IPS-15b (cell line): ENCODE results near the gene PHACTR2.
"Not testable (repeated sequence)": the region's sequence is repeated elsewhere in the genome, so short reads cannot be mapped to it uniquely, and the experiment has no call there.

ENCODE experiments used
- H3K27me3 ChIP-seq: one replicate; pipeline ENCODE4 v1.6.1; 2013; ENCODE audit warnings: low read length; ENCODE audit not compliant: control insufficient read depth, insufficient read depth
- H3K36me3 ChIP-seq: one replicate; pipeline ENCODE4 v1.6.1; 2013; ENCODE audit warnings: low read length; ENCODE audit not compliant: control insufficient read depth, insufficient read depth
- H3K4me1 ChIP-seq: one replicate; pipeline ENCODE4 v1.6.1; 2013; ENCODE audit warnings: mild to moderate bottlenecking, low read length; ENCODE audit not compliant: control insufficient read depth, insufficient read depth
- H3K4me3 ChIP-seq: one replicate; pipeline ENCODE4 v1.5.1; 2013; ENCODE audit warnings: low read depth, low read length
- H3K9ac ChIP-seq: one replicate; pipeline ENCODE4 v1.6.1; 2013; ENCODE audit warnings: low read depth, mild to moderate bottlenecking, low read length
- H3K9me3 ChIP-seq: one replicate; pipeline ENCODE4 v1.6.1; 2013; ENCODE audit warnings: mild to moderate bottlenecking, low read length; ENCODE audit not compliant: control insufficient read depth, insufficient read depth

The PHACTR2 gene

DNA sequence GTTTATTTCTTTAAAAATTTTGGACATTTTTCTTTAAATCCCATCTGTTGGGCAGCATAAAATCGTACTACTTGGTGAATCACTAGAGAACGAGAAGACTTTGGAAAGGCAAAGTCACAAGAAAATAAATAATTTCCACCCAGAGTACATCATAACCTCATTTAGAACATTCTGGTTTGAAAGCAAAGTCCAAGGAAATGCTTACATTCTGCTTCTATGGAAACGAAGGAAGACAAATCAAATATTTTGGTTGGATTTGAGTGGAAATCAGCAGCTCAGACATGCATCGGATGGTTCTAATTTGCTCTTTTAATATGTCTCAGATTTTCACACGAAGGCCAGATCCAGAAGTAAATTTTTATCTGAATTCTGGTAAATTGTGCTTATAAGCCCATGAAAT, 104.7 kb downstream of the PHACTR2 start:
- no peaks in the 10 kb centered on the region for H3K9me3 ChIP-seq
- H3K4me1 ChIP-seq, result no peaks in the 10 kb centered on the region
- H3K27me3 ChIP-seq, result no peaks in the 10 kb centered on the region
- H3K9ac ChIP-seq, result no peak overlapping the region
- no peak overlapping the region for H3K4me3 ChIP-seq
- peaks cover 7% of the 10 kb centered on the region for H3K36me3 ChIP-seq

DNA sequence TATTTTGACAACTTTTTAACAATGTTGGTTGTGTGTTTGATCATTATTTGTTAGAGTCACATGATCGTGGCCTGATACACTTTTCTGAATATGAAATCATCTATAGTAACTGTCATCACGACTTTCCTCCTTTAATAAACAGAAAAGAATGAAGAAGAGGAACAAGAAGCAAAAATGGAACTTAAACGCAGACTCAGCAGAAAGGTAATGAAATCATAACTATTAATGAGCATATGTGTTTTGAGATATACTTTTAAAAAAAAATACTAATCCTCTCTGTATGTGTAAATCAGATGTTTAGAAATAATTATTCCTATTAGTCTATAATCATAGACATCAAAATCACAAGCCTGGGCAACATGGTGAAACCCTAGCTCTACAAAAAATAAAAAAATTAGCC, 105.3 kb downstream of the PHACTR2 start:
- Histone ChIP-seq H3K36me3 (peaks cover 7% of the 10 kb centered on the region), H3K9me3 (no peaks in the 10 kb centered on the region), H3K4me3 (no peak overlapping the region), H3K9ac (no peak overlapping the region), H3K27me3 (no peaks in the 10 kb centered on the region), H3K4me1 (no peaks in the 10 kb centered on the region)

- Histone ChIP-seq H3K4me3 (no peak overlapping the region), H3K4me1 (no peaks in the 10 kb centered on the region), H3K27me3 (no peaks in the 10 kb centered on the region), H3K9me3 (no peaks in the 10 kb centered on the region), H3K36me3 (peaks cover 7% of the 10 kb centered on the region), H3K9ac (no peak overlapping the region)
Measured at GRCh38 chr6:143784316-143784715, 106.6 kb downstream of the PHACTR2 start.

DNA sequence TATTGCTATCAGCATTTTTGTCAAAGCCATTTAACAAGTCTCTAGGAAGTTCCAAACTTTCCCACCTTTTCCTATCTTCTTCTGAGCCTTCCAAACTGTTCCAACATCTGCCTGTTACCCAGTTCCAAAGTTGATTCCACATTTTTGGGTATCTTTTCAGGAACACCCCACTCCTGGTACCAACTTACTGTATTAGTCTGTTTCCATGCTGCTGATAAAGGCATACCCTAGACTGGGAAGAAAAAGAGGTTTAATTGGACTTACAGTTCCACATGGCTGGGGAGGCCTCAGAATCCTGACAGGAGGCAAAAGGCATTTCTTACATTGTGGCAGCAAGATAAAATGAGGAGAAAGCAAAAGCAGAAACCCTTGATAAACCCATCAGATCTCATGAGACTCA, 108.6 kb downstream of the PHACTR2 start:
- not testable (repeated sequence) for H3K36me3 ChIP-seq, H3K27me3 ChIP-seq, H3K9ac ChIP-seq, H3K4me3 ChIP-seq, H3K9me3 ChIP-seq, H3K4me1 ChIP-seq

DNA sequence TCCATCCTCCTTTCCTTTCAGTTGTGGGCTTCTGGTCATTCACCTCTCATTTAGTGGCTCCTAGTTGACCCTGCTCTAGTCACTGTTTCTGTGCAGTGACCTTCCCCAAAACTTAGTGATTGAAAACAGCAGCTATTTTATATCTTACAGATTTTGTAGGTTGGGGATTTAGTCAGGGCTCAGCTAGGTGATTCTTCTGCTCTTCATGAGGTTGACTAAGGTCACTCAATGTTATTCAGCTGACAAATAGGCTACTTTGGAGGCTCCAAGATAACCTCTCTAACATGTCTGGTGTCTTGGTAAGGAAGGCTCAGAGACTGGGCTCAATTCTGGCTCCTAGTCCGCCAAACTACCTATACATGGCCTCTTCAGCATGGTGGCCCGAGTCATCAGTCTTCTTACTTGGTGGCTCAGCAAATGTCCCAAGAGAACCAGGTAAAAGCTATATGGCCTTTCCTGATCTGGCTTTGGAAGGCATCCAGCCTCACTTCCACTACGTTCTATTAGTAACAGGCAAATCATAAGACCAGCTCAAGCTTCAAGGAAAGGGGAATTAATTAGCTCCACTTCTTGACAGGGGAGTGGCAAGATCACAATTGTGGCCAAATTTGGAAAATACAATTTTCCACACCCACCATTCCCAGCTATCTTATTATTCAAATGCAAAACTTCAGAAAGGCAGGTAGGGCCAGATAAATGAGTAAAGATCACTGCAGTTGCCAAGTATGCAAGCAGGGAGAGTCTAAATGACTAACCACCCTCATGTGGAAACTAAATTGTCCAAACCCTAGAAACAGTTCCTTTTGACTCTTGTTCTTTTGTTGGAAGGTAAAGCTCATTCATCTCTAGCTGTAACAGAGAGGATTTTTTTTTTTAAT, 114.9 kb downstream of the PHACTR2 start:
- Histone ChIP-seq H3K4me3 (no peak overlapping the region), H3K4me1 (no peaks in the 10 kb centered on the region), H3K9me3 (no peaks in the 10 kb centered on the region), H3K27me3 (no peaks in the 10 kb centered on the region), H3K36me3 (peaks cover 5% of the 10 kb centered on the region), H3K9ac (no peak overlapping the region)

DNA sequence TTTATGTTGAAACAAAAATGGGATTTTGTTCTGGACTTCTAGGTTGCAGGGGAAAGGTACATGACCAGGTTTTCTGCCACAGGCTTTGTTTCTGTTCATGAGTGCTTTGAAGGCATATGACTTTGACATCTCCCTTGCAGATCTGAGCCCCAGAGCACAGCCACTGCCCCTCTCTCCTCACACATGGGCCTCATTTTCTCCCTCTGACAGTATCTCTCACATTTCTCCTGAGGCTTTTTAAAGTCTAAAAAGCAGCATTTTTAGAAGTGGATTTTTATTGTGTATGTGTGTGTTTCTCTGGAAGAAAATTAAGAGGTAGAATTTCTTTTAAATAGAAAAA, 115.5 kb downstream of the PHACTR2 start:
- no peak overlapping the region for H3K9ac ChIP-seq
- no peaks in the 10 kb centered on the region for H3K4me1 ChIP-seq
- H3K9me3 ChIP-seq, result no peaks in the 10 kb centered on the region
- H3K4me3 ChIP-seq, result no peak overlapping the region
- H3K36me3 ChIP-seq, result peaks cover 5% of the 10 kb centered on the region
- H3K27me3 ChIP-seq, result no peaks in the 10 kb centered on the region

GRCh38 chr6:143796551-143796950, 118.8 kb downstream of the PHACTR2 start:
- H3K4me3 ChIP-seq, H3K9me3 ChIP-seq, H3K4me1 ChIP-seq, H3K36me3 ChIP-seq, H3K27me3 ChIP-seq, H3K9ac ChIP-seq: not testable (repeated sequence)

- not testable (repeated sequence) for H3K36me3 ChIP-seq, H3K9ac ChIP-seq, H3K27me3 ChIP-seq, H3K4me3 ChIP-seq, H3K9me3 ChIP-seq, H3K4me1 ChIP-seq
Measured at GRCh38 chr6:143798487-143798886, 120.7 kb downstream of the PHACTR2 start.

DNA sequence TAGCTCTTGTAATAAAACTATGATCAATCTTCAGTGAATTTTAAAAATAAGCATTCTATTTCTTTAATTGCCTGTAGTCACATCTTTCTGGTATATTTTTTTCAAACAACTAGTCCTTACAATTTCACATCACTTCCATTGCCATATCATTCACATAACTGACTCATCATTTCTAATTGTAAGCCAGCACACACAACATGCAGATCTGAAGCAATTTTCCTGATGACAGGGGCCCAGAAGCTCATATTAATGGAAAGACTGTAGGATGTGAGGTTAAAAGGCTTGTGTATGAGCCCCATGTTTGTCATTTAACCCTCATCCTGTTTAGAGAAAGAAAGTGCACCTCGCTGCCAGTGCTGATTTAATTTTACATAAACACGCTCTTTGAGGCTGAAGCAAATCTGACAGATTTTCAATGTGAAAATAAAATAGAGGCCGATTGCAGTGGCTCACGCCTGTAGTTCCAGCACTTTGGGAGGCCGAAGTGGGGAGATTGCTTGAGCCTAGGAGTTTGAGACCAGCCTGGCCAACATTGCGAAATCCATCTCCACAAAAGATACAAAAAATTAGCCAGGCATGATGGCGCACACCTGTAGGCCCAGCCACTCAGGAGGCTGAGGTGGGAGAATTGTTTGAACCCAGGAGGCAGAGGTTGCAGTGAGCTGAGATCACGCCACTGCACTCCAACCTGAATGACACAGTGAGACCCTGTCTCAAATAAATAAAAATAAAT, 125.2 kb downstream of the PHACTR2 start:
- Histone ChIP-seq H3K27me3 (no peaks in the 10 kb centered on the region), H3K4me1 (peaks cover 7% of the 10 kb centered on the region), H3K36me3 (no peaks in the 10 kb centered on the region), H3K9ac (no peak overlapping the region), H3K4me3 (no peak overlapping the region), H3K9me3 (no peaks in the 10 kb centered on the region)

DNA sequence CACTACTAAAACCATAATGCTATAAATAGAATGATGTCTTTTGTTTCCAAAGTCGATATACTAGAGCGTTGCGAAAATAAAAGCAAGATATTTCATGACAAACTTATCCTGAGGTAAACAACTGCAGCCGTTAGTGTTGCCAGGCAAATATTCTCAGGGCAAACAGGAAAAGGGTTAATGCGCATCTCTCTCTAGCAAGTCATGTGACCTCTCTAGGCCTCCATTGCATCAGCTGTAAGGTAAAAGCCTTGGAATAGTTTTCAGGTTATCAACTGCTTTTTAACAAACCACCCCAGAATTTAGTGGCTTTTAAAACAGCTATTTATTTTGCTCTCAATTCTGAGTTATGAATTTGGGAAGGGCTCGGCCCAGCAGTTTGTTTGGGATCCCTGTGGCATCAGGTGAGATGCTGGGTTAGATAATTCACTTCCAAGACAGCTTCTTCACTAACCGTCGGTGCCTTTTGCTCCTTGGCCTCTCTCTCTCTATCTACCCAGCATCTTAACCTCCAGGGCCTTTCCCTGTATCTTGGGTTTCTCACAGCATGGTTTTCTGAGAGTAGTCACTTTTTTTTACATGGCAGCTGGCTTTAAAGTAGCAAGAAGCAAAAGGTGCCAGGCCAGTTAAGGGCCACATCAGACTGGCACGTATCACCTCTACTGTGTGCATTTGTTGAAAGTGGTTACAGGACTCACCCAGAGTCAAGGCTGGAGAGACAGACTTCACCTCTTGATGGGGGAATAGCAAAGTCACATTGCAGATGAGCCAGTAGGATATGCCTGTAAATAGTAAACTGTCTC, 126.2 kb downstream of the PHACTR2 start:
- Histone ChIP-seq H3K9me3 (no peaks in the 10 kb centered on the region), H3K4me3 (no peak overlapping the region), H3K9ac (peak overlapping the region; percentile 39), H3K27me3 (no peaks in the 10 kb centered on the region), H3K4me1 (peaks cover 7% of the 10 kb centered on the region), H3K36me3 (no peaks in the 10 kb centered on the region)

- no peak overlapping the region for H3K9ac ChIP-seq
- peaks cover 7% of the 10 kb centered on the region for H3K4me1 ChIP-seq
- no peaks in the 10 kb centered on the region for H3K9me3 ChIP-seq
- H3K4me3 ChIP-seq, result no peak overlapping the region
- H3K36me3 ChIP-seq, result no peaks in the 10 kb centered on the region
- no peaks in the 10 kb centered on the region for H3K27me3 ChIP-seq
Measured at GRCh38 chr6:143804835-143805239, 127.1 kb downstream of the PHACTR2 start.
